AG04450 (cell line): ENCODE data around the gene IQGAP1. TPM values are rescaled to one million over a fixed set of nuclear protein-coding genes. Genes with fewer than 3 reads are reported as not detected.
"Not testable (repeated sequence)": the region's sequence is repeated elsewhere in the genome, so short reads cannot be mapped to it uniquely, and the experiment has no call there.

Source experiments
- CTCF ChIA-PET: fragments of 300-600, 350-600 bp; formaldehyde crosslinking; extraction: SDS; loops from one replicate; lab custom pipeline; 2022; ENCODE audit warnings: antibody characterized with exemption, inconsistent platforms; lab: Charles Lee
- POLR2A ChIA-PET: fragments of 350-600 bp; formaldehyde crosslinking; extraction: SDS; loops from one replicate; lab custom pipeline; 2021; ENCODE audit warnings: antibody characterized with exemption, inconsistent platforms; lab: Yijun Ruan, JAX
- DNase-seq: peaks from one replicate; pipeline ENCODE4 v3.0.0-alpha.2; 2011; ENCODE audit warnings: low read depth, low spot score
- H3K27ac ChIP-seq: one replicate; pipeline ENCODE4 v1.5.1; 2012; ENCODE audit warnings: low read depth, low read length, control low read depth
- H3K27me3 ChIP-seq: one replicate; pipeline ENCODE4 v1.6.0; 2012; ENCODE audit warnings: low read length; ENCODE audit not compliant: control insufficient read depth, insufficient read depth
- H3K4me3 ChIP-seq: 2 replicates; pipeline ENCODE4 v1.5.1; 2011; ENCODE audit warnings: mild to moderate bottlenecking, low read depth, low read length, control low read depth
- H3K9me3 ChIP-seq: 2 replicates; pipeline ENCODE4 v1.5.1; 2012; ENCODE audit warnings: low read length; ENCODE audit not compliant: control insufficient read depth, insufficient read depth
- CTCF ChIP-seq: IDR thresholded peaks from 2 replicates; pipeline ENCODE4 v1.5.1; 2011; ENCODE audit warnings: low read depth, low read length, control low read depth, inconsistent platforms
- polyA plus RNA-seq: library from polyadenylated mRNA; depleted of rRNA; stranded (reverse); fragments of >200 nt; gene quantifications from 2 replicates; pipeline ENCODE4 v1.2.3, GENCODE V29; 2011

IQGAP1 gene
- polyA plus RNA-seq, 1 experiment = 170 TPM

GRCh38 chr15:90407336-90407735 is 19.3 kb downstream of the IQGAP1 start:
- DNase-seq = no peak
- no peaks in the 10 kb centered on the region for H3K27me3 ChIP-seq
- H3K4me3 ChIP-seq = no peak overlapping the region
- H3K27ac ChIP-seq = no peak overlapping the region
- POLR2A ChIA-PET = interaction anchor here (0.5 to 0.7 kb wide), 2 partner anchors 74 to 426 kb away, joined by 3 read pairs; no protein-coding TSS in a partner anchor
- CTCF ChIA-PET = interaction anchor here (1.0 to 1.6 kb wide), 2 partner anchors 75 to 114 kb away, joined by 3 to 4 read pairs; no protein-coding TSS in a partner anchor
- no peak for TF ChIP-seq CTCF
- peaks cover 2% of the 10 kb centered on the region; the same call in 1 of the 2 replicates for H3K9me3 ChIP-seq

- Histone ChIP-seq H3K27me3 (no peaks in the 10 kb centered on the region), H3K4me3 (no peak overlapping the region), H3K9me3 (peaks cover 2% of the 10 kb centered on the region; the same call in 1 of the 2 replicates), H3K27ac (no peak overlapping the region)
- POLR2A ChIA-PET = interaction anchor here (0.5 to 1.0 kb wide), 3 partner anchors 20 to 425 kb away, joined by 3 read pairs; partner anchors contain the start of gene IQGAP1
- TF ChIP-seq CTCF = no peak
- no peak for DNase-seq
- CTCF ChIA-PET = interaction anchor here (1.0 to 1.6 kb wide), 2 partner anchors 75 to 115 kb away, joined by 3 to 4 read pairs; no protein-coding TSS in a partner anchor
These were observed 19.9 kb downstream of the IQGAP1 start for GRCh38 chr15:90407871-90408317.

- TF ChIP-seq CTCF = no peak
- Histone ChIP-seq H3K27me3 (no peaks in the 10 kb centered on the region), H3K27ac (no peak overlapping the region), H3K4me3 (no peak overlapping the region), H3K9me3 (peaks cover 2% of the 10 kb centered on the region; the same call in 1 of the 2 replicates)
- CTCF ChIA-PET = interaction anchor here (1.6 kb wide), 1 partner anchor 74 kb away, joined by 4 read pairs; no protein-coding TSS in a partner anchor
- no peak for DNase-seq
- POLR2A ChIA-PET = interaction anchor here (1.0 kb wide), 1 partner anchor 21 kb away, joined by 3 read pairs; the partner anchor contains the start of gene IQGAP1
These were observed 20.6 kb downstream of the IQGAP1 start for GRCh38 chr15:90408657-90409056.

- H3K27me3 ChIP-seq, H3K4me3 ChIP-seq, POLR2A ChIA-PET, H3K9me3 ChIP-seq, H3K27ac ChIP-seq, DNase-seq: not testable (repeated sequence)
- CTCF ChIA-PET = interaction anchor here (0.7 kb wide), 1 partner anchor 42 kb away, joined by 4 read pairs; no protein-coding TSS in a partner anchor
These were observed 21.5 kb downstream of the IQGAP1 start for GRCh38 chr15:90409587-90409986.

- CTCF ChIA-PET, POLR2A ChIA-PET, H3K27ac ChIP-seq, H3K9me3 ChIP-seq, DNase-seq, H3K4me3 ChIP-seq, H3K27me3 ChIP-seq: not testable (repeated sequence)
These were observed 22.3 kb downstream of the IQGAP1 start for GRCh38 chr15:90410316-90410715.

- H3K27ac ChIP-seq = no peak overlapping the region
- POLR2A ChIA-PET = no interaction called here
These were observed 23.1 kb downstream of the IQGAP1 start for GRCh38 chr15:90411176-90411575.

More at GRCh38 chr15:90411176-90411575, 23.1 kb downstream of the IQGAP1 start:
- peaks cover 2% of the 10 kb centered on the region; the same call in 1 of the 2 replicates for H3K9me3 ChIP-seq
- H3K27me3 ChIP-seq = no peaks in the 10 kb centered on the region
- no peak for TF ChIP-seq CTCF
- CTCF ChIA-PET = interaction anchor here (0.6 kb wide), 1 partner anchor 46 kb away, joined by 5 read pairs; no protein-coding TSS in a partner anchor
- no peak for DNase-seq
- H3K4me3 ChIP-seq = no peak overlapping the region
